NCI-H1105 (cell line): ENCODE data around the gene PCA3.

ENCODE experiments used
- DNase-seq: peaks from one replicate; lab custom pipeline; 2025; lab: John Stamatoyannopoulos, UW

Gene PCA3

GRCh38 chr9:76756941-76757673 lies 7.1 kb upstream of the PCA3 start:
- peak; percentile 71 for DNase-seq

DNA sequence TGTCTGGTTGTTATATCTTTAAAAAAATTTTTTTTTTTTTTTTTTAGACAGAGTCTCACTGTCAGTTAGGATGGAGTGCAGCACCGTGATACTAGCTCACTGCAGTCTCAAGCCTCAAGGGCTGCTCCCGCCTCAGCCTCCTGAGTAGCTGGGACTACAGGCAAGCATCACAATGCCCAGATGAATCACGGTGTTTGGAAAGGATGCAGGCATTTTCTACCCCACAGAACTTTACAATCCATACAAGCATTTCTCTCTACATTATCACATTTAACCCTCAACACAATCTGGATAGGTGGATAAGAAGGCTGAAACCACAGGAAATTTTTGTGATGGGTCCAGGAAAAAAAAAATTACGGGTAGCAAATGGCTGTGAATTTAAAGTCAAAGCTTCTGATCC lies 5.8 kb upstream of the PCA3 start:
- no peak for DNase-seq

GRCh38 chr9:76759732-76760131 lies 4.5 kb upstream of the PCA3 start:
- DNase-seq, result peak; percentile 73

- no peak for DNase-seq
Measured at GRCh38 chr9:76761448-76761847, 2.8 kb upstream of the PCA3 start.

DNA sequence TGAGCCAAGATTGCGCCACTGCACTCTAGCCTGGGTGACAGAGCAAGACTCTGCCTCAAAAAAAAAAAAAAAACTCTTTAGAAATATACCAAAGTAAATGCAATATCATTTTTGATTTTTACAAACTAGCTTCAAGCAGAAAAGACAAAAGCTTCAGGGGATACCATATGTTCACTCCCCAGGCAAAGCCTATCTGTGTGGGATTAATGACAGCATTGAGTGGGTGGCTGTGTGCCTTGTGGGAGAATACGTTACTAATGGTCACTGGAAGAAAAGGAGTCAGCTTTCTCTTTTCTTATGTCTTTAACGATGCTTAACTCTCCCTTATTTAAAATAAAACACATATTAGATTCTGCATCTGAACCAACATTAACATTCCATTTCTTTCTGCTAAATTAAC lies 1.9 kb downstream of the PCA3 start:
- DNase-seq, result no peak

GRCh38 chr9:76772686-76773445 lies 8.6 kb downstream of the PCA3 start:
- no peak for DNase-seq

- no peak for DNase-seq
Measured at GRCh38 chr9:76784881-76785280, 20.6 kb downstream of the PCA3 start.

- DNase-seq, result no peak
Measured at GRCh38 chr9:76785501-76785900, 21.3 kb downstream of the PCA3 start.

- no peak for DNase-seq
Measured at GRCh38 chr9:76787677-76788076, 23.4 kb downstream of the PCA3 start.

GRCh38 chr9:76789840-76790239 lies 25.6 kb downstream of the PCA3 start:
- DNase-seq, result no peak

DNA sequence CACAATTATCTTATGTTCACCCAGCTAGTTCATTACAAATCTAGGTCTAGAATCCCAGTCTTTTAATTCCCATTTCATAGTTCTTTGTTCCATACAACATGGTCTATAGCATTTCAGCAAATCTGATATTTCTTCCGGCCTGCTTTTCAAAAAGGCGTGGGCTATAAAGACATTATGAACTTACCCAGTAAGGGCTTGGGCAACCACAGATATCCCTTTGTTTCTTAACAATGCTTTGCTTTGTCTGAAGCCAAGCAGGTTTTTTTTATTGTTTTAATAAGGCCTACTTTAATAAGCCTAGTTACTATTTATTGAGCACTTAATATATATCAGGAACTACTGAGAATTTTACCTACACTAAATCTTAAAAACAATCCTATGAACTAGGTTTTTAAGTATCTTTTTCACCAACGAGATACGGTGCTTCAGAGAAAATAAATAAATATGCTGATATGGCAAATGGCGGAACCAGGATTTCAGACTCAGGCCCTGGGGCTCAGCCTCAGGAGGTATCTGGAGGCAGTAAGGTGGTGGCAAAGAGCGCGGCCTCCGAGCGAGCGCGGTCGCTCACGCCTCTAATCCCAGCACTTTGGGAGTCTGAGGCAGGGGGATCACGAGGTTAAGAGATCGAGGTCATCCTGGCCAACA lies 29.7 kb downstream of the PCA3 start:
- no peak for DNase-seq

- DNase-seq, result no peak
Measured at GRCh38 chr9:76796296-76796695, 32.1 kb downstream of the PCA3 start.

- no peak for DNase-seq
Measured at GRCh38 chr9:76798527-76798926, 34.3 kb downstream of the PCA3 start.

GRCh38 chr9:76799473-76799872 lies 35.2 kb downstream of the PCA3 start:
- no peak for DNase-seq

DNA sequence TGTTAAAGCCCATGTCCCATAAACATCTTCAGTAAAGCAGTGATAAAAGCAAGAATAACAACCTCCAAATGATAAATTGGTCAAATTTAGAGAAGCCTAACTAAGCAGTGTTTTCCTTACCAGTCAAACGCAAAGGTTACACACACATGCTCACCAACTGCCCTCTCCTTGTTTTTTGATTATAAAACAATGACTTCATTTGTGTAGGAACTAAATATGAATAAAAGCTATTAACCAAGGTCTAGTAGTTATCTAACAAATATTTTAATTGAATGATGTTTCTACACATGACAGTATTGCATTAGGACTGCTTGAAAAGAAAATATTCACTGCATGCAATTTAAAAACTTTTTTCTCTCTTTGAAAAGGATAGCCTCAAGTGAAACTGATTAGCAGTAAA lies 36.7 kb downstream of the PCA3 start:
- DNase-seq, result no peak

DNA sequence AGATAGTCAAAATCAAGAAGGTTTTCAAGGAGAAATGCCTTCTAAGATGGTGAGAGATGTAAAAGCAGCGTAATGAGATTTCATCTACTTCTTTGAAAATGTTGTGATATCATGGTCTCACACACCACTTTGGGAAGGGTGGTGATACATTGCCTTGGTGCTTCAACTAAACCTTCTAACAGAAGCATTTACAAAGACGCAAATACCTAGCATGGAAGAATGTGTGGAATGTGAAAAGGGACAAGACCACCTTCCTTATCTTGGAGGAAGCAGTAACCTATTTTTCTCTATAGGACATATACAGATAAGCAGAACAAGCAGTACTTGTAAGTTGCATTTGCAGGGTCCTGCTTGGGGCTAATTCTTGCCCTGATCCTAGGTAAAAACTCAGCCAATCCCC lies 38.8 kb downstream of the PCA3 start:
- DNase-seq, result no peak

DNA sequence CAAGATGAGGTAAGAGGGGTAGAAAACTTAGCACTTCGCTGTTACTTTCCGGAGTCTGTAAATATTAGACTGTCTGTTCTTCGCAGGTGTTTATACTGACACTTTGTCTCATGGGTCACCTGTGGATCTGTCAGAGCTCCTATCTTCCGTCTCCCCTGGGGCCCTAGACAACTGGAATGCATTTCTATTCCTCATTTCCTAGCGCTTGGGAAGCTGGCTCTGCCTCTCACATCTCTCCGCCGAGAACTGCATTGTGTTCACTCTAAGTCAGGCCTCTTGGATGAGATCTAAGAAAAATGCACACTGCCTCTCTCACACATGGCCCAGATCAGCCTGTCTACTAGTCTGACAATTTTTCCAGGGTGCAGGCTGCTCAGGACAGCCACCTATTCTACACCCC lies 39.5 kb downstream of the PCA3 start:
- DNase-seq, result no peak

- no peak for DNase-seq
Measured at GRCh38 chr9:76808636-76809035, 44.4 kb downstream of the PCA3 start.

DNA sequence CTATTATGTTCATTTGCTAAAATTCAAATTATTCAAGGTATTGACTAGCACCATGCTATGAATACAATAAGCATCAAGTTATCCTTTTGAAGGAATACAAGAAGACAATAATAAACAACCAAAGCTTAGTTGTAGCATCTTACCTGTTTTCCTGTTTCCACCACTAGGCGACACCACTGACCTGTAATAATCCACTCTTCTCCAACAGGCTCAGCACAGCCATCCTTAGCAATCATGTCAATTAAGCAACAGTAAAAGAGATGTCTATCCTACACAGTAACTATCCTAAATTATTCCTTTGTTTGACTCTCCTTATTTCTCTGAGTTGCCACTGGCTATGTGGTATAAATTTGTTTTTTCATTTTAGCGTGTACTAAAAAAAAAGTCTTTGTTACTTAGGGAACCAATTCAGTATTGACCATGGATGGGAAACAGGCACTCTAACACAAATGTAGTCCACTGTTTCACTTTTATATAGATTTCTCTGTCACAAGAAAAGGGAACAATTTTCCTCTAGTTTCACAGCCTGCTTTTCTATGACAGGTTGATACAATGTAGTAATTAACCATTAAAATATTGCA lies 46.2 kb downstream of the PCA3 start:
- peak; percentile 28 for DNase-seq

DNA sequence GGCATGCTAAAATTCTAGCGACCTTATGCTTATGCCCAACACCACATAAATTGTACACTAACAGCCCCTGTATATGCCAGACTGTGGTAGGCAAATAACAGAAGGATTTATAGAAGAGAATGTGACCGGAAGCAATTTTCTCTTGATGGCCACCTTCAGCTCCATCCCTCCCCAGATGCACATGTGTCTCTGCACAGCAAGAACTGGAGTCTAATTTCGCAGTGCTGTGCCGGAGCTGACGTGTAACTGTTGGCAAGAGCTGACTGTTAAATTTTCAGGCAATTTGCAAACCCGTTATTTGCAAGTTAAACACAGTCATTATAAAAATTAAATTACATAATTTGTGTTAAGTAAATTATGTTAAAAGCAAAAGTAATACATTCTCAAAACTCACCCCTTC lies 48.4 kb downstream of the PCA3 start:
- DNase-seq, result no peak

- no peak for DNase-seq
Measured at GRCh38 chr9:76817489-76817888, 53.3 kb downstream of the PCA3 start.

DNA sequence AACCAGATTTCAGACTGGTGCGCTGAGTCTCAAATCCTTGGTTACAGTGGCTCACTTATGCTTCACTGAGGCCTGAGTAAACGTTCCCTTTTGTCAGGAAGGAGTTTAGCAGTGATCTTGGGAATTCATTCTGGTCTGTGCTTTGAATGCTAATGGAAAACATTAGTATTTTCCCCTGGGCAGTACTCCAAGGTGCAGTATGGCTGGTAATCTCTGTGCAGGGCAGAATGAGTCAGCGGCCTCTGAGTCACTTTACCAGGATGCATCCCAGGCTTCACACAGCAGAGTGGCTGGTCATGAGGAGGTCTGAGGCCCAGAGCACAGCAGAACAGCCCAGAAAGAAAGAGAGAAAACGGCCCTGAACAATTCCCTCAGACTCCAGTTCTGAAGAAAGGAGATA lies 54.0 kb downstream of the PCA3 start:
- DNase-seq, result no peak

- no peak for DNase-seq
Measured at GRCh38 chr9:76820431-76820830, 56.2 kb downstream of the PCA3 start.
